Skeletal muscle tissue (tissue), 4 donors: Measurements from ENCODE around the gene ZNF157. TPM values are rescaled to one million over a fixed set of nuclear protein-coding genes. Genes with fewer than 3 reads are reported as not detected.
"Not testable (repeated sequence)": the region's sequence is repeated elsewhere in the genome, so short reads cannot be mapped to it uniquely, and the experiment has no call there.

Experiments
- H3K27ac ChIP-seq: one replicate; pipeline ENCODE4 v1.7.0; 2013; ENCODE audit warnings: mild to moderate bottlenecking, low read depth, low read length, inconsistent platforms
- H3K27me3 ChIP-seq, 3 donors: one replicate each; pipeline ENCODE4 v1.7.0; 2013; ENCODE audit warnings: low read length in 3 of 3; ENCODE audit not compliant: control insufficient read depth in 3 of 3, insufficient read depth in 3 of 3
- H3K36me3 ChIP-seq, 3 donors: one replicate each; pipeline ENCODE4 v1.7.0; 2013; ENCODE audit warnings: low read length in 3 of 3; ENCODE audit not compliant: control insufficient read depth in 3 of 3, insufficient read depth in 3 of 3
- H3K4me1 ChIP-seq, 3 donors: one replicate each; pipeline ENCODE4 v1.7.0; 2013; ENCODE audit warnings: low read length in 3 of 3, mild to moderate bottlenecking in 3 of 3; ENCODE audit not compliant: control insufficient read depth in 3 of 3, insufficient read depth in 3 of 3
- H3K4me3 ChIP-seq, 3 donors: one replicate each; pipeline ENCODE4 v1.7.0; 2013; ENCODE audit warnings: low read length in 3 of 3
- H3K9ac ChIP-seq, 3 donors: one replicate each; pipeline ENCODE4 v1.7.0; 2013; ENCODE audit warnings: low read length in 3 of 3, mild to moderate bottlenecking in 3 of 3, moderate library complexity in 2 of 3, low read depth in 1 of 3
- H3K9me3 ChIP-seq, 3 donors: one replicate each; pipeline ENCODE4 v1.7.0; 2013; ENCODE audit warnings: low read length in 3 of 3; ENCODE audit not compliant: control insufficient read depth in 3 of 3
- total RNA-seq: library from RNA; depleted of rRNA; stranded (reverse); fragments of >200 nt; gene quantifications from one replicate; pipeline ENCODE4 v1.2.3, GENCODE V29; 2014
- donor health status: Osteomylitis.

The ZNF157 gene
- total RNA-seq: 0.52 TPM

GRCh38 chrX:47370278-47370677 lies at the start of gene ZNF157:
TSS of gene ZNF157 (plus strand) at chrX:47370578. CDS start at chrX:47370669, 91 bp downstream.
- no peak within 1 kb of the TSS for H3K27ac ChIP-seq
- H3K9me3 ChIP-seq: peaks cover 0 to 3% (median 0%) of the 10 kb centered on the region in 3 donors

GRCh38 chrX:47321386-47321785 lies 49.0 kb upstream of the ZNF157 start:
- H3K4me3 ChIP-seq: peak overlapping the region in 2 of 3 donors; percentile 19 to 29
- no peak overlapping the region for H3K27ac ChIP-seq
- no peak overlapping the region for H3K9ac ChIP-seq

More at GRCh38 chrX:47370278-47370677, at the start of gene ZNF157:
- Histone ChIP-seq H3K9ac (no peak within 1 kb of the TSS), H3K4me1 (peaks cover 0 to 5% (median 2%) of the 10 kb centered on the region in 3 donors), H3K36me3 (no peaks in the 10 kb centered on the region), H3K27me3 (no peaks in the 10 kb centered on the region), H3K4me3 (no peak within 1 kb of the TSS)

GRCh38 chrX:47321823-47322371 lies 48.5 kb upstream of the ZNF157 start:
- H3K9me3 ChIP-seq: no peaks in the 10 kb centered on the region
- peak overlapping the region in 1 of 3 donors; percentile 19 for H3K4me3 ChIP-seq
- H3K9ac ChIP-seq: no peak overlapping the region
- no peaks in the 10 kb centered on the region for H3K4me1 ChIP-seq
- H3K27me3 ChIP-seq: no peaks in the 10 kb centered on the region
- H3K27ac ChIP-seq: no peak overlapping the region
- H3K36me3 ChIP-seq: no peaks in the 10 kb centered on the region

More at GRCh38 chrX:47321386-47321785, 49.0 kb upstream of the ZNF157 start:
- Histone ChIP-seq H3K27me3 (no peaks in the 10 kb centered on the region), H3K36me3 (no peaks in the 10 kb centered on the region), H3K4me1 (no peaks in the 10 kb centered on the region), H3K9me3 (no peaks in the 10 kb centered on the region)

GRCh38 chrX:47327902-47328301 lies 42.5 kb upstream of the ZNF157 start:
- Histone ChIP-seq H3K27ac (no peak overlapping the region), H3K9ac (no peak overlapping the region), H3K4me3 (no peak overlapping the region), H3K9me3 (no peaks in the 10 kb centered on the region), H3K36me3 (no peaks in the 10 kb centered on the region), H3K27me3 (no peaks in the 10 kb centered on the region), H3K4me1 (no peaks in the 10 kb centered on the region)

GRCh38 chrX:47332729-47333128 lies 37.6 kb upstream of the ZNF157 start:
- not testable (repeated sequence) for H3K36me3 ChIP-seq, H3K4me1 ChIP-seq, H3K9ac ChIP-seq, H3K4me3 ChIP-seq, H3K27ac ChIP-seq, H3K9me3 ChIP-seq, H3K27me3 ChIP-seq

GRCh38 chrX:47351706-47352105 lies 18.7 kb upstream of the ZNF157 start:
- Histone ChIP-seq H3K36me3 (no peaks in the 10 kb centered on the region), H3K4me3 (no peak overlapping the region), H3K4me1 (no peaks in the 10 kb centered on the region), H3K9me3 (no peaks in the 10 kb centered on the region), H3K9ac (no peak overlapping the region), H3K27ac (no peak overlapping the region), H3K27me3 (no peaks in the 10 kb centered on the region)

GRCh38 chrX:47358387-47359065 lies 11.9 kb upstream of the ZNF157 start:
- Histone ChIP-seq H3K27ac (no peak overlapping the region), H3K9ac (no peak overlapping the region), H3K9me3 (no peaks in the 10 kb centered on the region), H3K27me3 (no peaks in the 10 kb centered on the region), H3K36me3 (no peaks in the 10 kb centered on the region), H3K4me1 (peaks cover 0 to 3% (median 0%) of the 10 kb centered on the region in 3 donors), H3K4me3 (no peak overlapping the region)

GRCh38 chrX:47360423-47361179 lies 9.8 kb upstream of the ZNF157 start:
- Histone ChIP-seq H3K9me3 (no peaks in the 10 kb centered on the region), H3K36me3 (no peaks in the 10 kb centered on the region), H3K4me1 (peaks cover 0 to 3% (median 0%) of the 10 kb centered on the region in 3 donors), H3K27ac (no peak overlapping the region), H3K9ac (no peak overlapping the region), H3K4me3 (no peak overlapping the region), H3K27me3 (no peaks in the 10 kb centered on the region)

GRCh38 chrX:47361538-47362511 lies 8.6 kb upstream of the ZNF157 start:
- H3K27ac ChIP-seq: peak overlapping the region; percentile 79
- H3K9me3 ChIP-seq: peaks cover 0 to 3% (median 0%) of the 10 kb centered on the region in 3 donors
- H3K36me3 ChIP-seq: no peaks in the 10 kb centered on the region
- H3K9ac ChIP-seq: peak overlapping the region in 2 of 3 donors; percentile 76 to 79
- H3K4me3 ChIP-seq: peak overlapping the region; percentile 68 to 69 (median 68)
- H3K4me1 ChIP-seq: peaks cover 0 to 8% (median 2%) of the 10 kb centered on the region in 3 donors
- H3K27me3 ChIP-seq: no peaks in the 10 kb centered on the region
